Measurements from ENCODE around the gene PIM2. TPM values are rescaled to one million over a fixed set of nuclear protein-coding genes. Genes with fewer than 3 reads are reported as not detected.
"Not testable (repeated sequence)": the region's sequence is repeated elsewhere in the genome, so short reads cannot be mapped to it uniquely, and the experiment has no call there.

Gene PIM2
- total RNA-seq, 1 donor from 2014 or later, result 5.9 TPM

DNA sequence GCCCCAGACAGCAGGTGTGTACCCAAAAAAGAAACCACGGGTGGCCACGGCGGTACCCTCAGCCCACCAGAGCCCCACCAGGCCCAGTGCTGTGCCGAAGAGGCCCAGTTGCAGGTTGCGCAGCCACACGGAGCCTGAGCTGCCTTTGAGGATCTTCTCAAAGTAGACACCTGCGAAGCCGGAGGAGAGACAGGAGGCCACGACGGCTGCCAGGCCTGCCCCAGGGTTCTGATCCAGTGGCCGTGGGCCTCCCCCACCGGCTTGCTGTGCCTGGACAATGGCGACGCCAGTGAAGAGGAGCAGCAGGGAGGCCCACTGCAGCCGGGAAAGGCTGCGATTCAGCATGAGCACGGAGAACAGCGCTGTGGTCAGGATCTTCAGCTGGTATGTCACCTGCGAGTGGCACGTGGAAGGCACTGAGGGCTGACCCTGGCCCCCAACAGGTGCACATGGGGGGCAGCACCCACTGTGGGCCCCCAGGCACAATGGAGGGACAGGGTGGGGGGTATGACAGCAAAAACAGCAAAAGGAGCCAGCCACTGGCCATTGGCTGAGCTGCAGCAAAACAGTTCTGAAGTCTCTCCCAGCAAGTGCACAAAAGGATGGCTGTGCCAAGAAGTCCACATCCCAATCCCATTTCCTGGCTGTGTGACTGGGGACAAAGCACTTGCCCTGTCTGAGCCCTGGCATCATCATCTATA, 13.6 kb downstream of the PIM2 start:
- DNase-seq, result no peak

DNA sequence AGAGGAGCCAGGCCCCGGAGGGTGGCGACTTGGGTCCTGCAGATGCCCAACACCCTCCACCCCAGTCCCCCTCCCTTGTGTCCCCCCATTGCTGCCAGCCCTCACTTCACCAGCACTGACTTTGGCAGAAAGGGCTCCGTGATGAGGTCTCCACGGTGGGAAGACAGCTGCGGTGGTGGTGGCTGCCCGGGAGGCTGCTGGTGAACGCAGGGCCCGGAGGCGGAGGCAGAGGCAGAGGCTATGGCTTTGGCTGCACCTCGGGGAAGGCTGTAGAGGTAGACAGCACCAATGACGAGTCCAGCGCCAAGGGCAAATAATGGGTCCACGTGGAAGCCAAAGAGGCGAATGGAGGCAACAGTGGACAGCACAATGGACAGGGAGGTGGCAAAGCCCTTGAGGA, 14.2 kb downstream of the PIM2 start:
- no peak for DNase-seq

DNA sequence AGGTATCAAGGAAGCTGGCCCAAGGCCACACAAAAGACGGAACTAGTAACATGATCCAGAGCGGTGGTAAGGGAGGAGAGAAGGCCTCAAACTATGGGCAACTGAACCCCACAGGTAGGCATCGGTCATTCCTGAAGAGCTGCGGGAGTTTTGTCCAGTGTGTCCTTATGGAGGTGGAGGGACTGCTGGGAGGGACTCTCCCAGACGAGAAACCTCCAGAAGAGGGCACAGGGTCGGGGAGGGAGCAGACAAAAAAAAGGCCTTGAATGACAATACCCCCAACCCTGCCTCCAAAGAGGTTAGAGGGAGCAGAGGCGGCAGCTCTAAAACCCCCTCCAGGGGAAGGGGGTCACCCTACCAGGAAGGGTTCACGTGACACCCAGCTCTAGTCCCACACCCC, 14.6 kb downstream of the PIM2 start:
- no peak for DNase-seq

DNA sequence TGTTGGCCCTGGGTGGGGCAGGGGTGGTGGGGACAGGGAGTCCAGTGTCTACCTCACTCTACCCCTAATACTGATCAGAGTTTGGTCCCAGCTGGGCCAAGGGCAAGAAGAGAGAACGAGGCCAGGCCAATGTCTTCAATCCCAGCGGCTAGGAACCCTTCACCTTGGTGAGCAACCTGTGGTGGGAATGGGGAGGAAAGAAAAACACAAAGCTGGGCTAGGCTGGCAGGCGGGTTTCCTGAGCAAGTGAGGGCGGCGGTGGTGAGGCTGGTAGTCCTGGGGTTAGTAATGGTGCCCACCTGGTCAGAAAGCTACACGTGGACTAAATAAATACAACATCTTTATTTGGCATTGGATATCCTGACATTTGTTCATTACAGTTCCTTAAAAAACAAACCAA, 15.5 kb downstream of the PIM2 start:
- no peak for DNase-seq

DNA sequence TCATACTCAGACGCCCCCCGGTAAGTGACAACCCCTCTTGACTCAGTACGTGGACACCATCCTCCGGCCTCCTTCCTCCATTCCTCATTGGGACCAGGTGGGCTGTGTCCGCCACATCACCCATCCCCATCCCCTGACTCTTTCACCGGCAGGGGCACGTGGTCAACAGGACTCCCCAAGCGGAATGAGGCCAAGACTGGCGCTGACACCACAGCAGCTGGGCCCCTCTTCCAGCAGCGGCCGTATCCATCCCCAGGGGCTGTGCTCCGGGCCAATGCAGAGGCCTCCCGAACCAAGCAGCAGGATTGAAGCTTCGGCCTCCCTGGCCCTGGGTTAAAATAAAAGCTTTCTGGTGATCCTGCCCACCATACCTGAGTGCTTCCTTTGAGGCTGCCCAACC, 16.0 kb downstream of the PIM2 start:
- no peak for DNase-seq

DNA sequence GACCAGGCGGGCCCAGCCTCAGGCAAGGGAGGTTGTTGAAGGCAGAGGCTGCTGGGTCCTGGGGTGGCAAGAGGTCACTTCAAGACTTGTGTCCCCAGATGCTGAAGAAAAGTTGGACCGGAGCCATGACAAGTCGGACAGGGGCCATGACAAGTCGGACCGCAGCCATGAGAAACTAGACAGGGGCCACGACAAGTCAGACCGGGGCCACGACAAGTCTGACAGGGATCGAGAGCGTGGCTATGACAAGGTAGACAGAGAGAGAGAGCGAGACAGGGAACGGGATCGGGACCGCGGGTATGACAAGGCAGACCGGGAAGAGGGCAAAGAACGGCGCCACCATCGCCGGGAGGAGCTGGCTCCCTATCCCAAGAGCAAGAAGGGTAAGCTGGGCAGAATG, 16.7 kb downstream of the PIM2 start:
- DNase-seq, result no peak

DNA sequence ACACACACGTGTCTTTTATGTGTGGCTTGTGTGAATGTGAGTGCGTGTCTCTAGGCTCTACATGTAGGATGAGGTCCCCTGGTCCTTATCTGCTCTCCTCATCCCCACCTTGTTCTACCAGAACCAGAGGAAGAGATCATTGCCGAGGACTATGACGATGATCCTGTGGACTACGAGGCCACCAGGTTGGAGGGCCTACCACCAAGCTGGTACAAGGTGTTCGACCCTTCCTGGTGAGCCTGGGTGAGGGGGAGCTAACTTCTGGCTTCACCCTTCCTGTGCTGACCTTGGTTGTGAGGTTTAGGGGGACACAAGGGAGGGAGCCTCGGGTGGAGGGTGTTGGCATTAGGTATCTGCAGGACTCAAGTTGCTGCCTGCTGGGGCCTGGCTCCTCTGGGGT, 17.8 kb downstream of the PIM2 start:
- DNase-seq, result no peak

DNA sequence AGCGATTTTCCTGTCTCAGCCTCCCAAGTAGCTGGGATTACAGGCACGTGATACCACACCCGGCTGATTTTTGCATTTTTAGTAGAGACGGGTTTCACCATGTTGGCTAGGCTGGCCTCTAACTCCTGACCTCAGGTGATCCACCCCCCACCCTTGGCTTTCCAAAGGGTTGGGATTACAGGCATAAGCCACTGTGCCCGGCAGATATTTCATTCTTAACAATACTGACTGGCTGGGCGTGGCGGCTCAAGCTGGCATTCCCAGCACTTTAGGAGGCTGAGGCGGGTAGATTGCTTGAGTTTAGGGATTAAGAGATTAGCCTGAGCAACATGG, 19.8 kb downstream of the PIM2 start:
- no peak for DNase-seq

DNA sequence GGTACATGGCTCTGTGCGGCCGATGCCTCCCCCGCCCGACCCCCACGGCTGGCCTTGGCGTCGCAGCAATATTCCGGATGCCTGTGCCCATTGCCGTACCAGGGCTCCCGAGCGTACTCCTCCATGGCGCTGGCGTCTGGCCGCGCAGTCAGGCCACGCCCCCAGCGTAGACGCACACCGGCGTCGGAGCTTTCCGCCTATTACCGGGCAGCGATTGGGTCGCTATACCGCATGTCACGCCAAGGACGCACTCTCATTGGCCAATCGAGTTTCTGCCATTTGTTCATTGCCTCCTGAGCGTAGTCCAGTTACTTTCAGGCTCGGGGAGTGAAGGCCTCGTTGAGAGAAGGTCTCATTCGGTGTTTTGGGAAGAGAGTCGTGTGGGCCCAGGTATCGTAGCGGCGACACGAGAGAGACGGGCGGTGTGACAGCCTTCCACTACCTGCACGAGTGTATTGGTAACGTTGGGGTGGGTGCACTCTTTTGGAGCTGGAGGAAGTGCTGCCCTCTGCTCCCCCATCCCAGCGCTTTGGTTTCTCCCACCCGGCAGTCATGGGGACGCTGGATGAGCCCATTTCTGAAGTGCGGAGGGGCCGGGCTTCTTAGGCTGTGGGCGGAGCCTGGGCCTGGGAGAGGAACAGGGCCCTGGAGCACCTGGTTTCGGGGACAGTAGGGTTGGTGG, 21.1 kb downstream of the PIM2 start, which contains the start of the genes PQBP1 and TIMM17B:
TSS of gene PQBP1 (plus strand) at position 306 of the 682 bp plus-strand sequence. CDS start 580 bp downstream, outside the sequence.
TSS of gene TIMM17B (minus strand) at position 144 of the 682 bp plus-strand sequence. CDS start at position 125, 19 bp downstream.
- peak; percentile 91 for DNase-seq

DNA sequence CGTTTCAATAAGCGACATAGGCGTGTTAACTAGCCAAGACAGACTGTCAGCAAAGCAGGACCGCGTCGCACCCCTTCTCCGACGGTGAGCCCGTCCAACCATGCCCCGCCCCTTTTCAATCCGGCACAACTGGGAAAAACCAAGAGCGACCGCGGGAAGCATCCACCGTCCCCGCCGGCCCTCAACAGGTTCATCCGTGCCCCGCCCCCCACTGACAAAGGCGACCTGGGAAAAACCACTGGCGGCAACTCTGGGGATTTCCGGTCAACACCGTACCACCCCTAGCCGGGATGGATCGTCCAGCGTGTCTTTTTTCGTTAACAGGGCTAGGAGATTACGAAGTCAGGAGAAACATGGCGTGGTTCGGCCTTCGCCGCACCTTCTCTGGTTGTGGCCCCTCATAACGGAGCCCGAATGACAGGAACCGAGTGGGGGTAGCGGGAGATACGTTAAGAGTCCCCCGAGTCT, 21.6 kb downstream of the PIM2 start:
- peak; percentile 55 for DNase-seq

DNA sequence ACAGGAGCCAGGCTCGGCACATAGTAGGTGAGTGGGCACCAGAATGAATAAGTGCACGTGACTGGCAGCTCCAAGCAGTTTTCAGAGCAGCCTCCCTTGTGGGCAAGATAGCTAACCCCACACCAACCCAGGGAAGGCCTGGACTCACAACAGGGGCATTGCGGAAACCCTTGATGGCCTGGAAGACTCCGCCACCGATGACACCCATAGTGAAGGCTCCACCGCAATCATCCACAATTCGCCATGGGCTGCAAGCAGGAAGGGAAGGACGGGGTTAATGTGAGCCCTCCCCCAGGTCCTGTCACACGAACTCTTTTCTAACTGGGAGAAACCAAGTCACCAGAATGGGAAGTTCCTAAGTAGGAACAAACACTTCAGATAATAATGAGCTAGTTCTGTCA, 22.2 kb downstream of the PIM2 start:
- no peak for DNase-seq

DNA sequence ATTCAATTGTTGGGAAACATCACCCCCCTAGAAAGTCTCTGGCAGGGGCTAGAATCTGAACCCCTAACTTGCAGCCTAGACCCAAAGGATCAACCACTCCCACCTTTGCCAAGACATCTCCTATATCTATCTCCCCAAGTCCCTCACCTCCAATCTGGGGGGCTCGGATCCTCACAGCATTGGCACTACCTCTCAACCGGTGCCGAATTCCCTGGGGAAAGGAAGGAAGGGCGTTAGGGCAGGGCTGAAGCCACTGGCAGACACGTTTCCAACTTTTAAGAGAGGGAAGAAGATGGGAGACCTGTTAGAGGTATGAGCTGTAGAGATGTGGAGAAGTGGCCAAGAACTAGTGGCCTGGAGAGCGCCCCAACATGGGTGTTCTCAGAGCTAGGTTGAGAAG, 23.9 kb downstream of the PIM2 start:
- DNase-seq, result no peak

DNA sequence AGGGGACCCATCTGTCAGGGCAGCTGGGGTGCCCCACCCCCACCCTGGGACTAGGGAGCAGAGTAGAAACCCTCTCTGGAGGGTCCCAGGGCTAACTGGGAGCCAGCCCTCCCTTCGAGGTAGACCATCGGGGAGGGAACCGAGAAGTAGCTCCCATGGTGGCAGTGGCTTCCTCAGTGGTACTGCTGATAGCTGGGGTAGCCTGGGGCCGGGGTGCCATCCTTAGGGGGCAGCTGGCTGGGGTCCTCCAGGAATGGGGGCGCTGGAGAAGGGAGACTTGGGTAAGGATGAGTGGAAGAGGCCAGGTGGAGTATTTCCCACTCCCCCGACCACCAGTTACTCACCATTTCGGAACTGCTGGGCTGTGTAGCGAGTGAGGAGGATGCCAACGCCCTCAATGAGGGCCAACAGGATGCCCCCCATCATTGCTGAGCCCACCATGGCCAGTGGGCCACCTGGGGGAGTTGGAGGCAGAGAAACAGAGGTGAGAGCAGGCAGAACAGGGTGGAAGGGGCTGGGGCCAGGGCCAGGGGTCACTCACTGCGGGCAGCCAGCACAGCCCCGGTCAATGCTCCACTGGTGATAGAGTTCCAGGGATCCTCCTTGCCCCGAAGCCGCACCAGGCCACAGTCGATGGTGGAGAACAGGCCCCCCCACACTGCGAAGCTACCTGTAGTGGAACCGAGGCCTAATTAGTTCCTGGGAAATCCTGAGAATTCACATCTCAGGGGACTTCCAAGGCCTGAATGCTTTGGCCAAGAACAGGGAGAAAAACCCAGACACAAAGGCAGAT, 25.1 kb downstream of the PIM2 start:
- DNase-seq, result no peak

DNA sequence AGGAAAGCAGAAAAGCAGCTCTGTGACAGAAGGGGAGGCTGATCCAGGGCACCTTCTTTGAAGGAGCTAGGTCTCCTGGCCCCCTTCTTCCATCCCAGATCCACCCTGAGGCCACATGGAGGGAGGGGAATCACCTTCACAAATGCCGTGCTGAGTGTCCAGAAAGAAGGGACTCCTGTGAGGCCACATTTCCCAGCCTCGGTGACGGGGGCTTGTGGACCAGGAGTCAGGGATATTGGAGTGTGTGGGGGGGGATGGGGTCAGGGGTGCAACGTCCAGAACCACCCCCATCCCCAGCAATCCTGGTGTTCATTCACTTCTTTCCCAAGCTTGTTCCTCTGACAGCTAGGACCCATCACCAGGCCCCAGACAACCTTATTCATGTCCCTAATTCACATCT, 25.9 kb downstream of the PIM2 start:
- DNase-seq, result no peak

DNA sequence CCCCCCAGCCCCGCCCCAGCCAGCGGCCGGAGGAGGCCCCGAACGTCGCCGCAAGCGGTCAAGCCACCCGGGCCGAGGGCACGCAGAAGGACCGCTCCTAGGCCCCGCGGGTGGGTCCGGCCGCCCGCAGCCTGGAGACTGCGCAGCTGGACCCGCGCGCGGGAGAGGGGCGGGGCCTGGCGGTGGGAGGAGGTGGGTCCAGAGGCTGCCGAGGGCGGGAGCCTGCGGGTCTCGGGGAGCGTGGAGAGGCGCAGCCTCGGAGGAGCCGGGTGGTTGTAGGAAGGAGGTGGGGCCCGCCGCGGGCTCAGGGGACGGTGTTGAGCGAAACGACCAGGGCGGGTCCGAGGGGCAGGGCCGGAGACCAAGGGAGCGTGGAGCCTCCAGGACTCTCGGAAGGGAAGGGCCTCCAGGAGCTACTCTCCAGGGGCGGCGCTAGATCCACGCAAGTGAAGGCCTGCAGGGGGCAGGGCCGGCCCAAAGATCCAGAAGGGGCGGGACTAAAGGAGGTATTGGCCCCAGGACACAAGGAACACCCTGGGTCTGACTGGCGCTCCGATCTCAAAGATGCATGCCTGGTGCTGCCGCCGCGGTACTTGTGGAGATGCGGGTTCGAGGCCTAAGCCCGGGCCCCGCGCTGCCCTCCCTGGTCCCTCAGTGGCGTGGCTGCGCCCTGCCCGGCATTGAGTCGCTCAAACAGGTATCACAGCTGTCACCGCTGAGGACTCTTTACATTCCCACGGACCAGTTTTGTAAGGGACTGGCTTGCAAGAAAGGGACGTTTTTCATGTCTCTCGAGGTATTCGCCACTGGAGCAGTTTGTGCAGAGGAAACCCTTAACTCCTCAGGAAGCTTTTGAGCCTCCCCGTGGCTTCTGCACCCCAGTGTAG, 27.2 kb downstream of the PIM2 start:
- peak; percentile 47 for DNase-seq

DNA sequence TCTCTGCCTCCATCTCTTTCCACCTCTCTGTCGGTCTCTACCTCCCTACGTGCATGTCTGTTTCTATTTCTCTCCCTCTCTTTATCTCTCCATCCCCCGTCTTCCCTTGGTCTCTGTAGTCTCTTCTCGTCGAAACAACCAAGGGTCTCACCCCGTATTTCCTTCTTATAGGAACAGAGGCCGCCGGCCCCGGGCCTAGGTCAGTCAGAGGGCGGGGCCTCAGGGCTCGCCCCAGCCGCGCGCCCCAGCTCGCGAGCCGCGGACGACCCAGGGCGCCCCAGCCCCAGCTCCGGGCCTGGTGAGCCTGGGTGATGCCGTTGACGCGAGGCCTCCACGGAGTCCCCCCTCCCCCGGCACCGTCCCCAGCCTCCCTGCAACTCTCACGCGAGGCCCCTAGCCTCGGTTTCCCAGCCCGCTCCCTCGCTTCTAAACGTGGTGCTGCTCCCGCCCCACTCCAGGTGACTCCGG, 27.9 kb downstream of the PIM2 start:
- no peak for DNase-seq

DNA sequence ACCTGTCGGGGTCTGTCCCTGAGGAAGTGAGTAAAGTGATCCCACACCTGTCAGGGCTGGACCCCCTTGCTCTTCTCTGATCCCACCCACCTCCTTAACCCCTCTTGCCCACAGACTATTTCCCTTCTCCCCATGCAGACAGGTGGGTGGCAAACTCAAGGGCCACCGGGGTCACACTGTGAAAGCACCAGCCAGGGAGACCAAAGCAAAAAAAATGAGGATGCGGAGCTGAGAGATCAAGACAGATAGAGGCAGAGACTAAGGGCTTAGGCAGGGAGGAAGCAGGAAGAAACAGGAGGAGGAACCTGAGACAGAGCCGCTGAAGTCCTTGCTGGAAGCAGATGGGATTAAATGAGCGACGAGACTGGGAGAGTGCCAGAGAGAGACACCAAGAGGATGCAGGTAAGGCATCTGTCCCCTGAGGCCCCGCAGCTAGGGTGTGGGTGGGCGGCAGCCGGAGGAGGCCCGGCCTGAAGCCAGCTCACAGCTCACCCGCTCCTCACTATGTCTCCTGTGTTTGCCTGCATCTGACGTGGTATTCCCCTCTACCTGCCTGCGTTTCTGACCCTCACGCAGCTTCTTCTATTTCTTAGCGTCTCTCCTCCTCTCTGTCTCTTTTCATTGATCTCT, 28.4 kb downstream of the PIM2 start:
- DNase-seq, result no peak

DNA sequence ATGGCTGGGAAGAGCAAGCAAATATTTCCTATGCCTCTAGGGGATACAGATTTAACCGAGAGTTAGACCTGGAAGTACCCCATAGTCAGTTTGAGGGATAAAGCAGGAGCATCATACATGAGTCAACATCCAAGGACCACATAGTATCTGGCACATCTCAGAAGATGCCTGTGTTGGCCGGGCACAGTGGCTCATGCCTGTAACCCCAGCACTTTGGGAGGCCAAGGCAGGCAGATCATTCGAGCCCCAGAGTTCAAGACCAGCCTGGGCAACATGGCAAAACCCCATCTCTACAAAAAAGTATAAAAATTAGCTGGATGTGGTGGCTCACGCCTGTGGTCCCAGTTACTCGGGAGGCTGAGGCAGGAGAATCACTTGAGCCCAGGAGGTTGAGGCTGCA, 32.2 kb downstream of the PIM2 start:
- DNase-seq, result not testable (repeated sequence)

DNA sequence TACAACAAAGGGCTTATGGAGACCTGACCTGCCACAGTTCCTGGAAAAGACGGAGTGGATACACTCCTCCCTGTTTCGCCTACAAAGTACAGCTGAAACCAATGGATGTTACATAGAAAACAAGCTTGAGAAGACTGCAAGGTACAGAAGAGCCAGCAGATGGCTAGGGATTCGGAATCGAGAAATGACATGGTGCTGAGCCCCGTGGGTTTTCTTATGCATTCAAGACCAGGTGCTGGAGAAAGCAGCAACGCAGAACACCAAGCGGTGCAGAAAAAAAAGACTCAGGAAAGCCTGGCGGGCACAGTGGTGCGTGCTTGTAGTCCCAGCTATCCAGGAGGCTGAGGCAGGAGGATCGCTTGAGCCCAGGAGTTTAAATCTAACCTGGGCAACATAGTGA, 35.1 kb downstream of the PIM2 start:
- DNase-seq, result no peak

DNA sequence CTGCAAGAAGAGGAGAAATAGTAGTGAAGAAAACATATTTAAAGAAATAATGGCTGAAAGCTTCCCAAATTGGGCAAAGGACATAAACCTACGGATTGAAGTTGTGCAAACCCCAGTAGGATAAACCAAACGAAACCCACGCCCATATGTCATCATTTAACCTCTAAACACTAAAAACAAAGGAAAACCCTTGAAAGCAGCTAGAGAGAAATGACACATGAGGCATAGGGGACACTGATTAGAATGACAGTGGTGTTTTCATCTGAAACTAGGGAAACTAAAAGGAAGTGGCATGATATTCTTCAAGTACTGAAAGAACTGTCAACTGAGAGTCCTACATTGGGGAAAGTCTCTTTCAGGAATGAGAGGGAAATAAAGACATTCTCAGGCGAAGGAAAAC, 41.9 kb downstream of the PIM2 start:
- not testable (repeated sequence) for DNase-seq

DNA sequence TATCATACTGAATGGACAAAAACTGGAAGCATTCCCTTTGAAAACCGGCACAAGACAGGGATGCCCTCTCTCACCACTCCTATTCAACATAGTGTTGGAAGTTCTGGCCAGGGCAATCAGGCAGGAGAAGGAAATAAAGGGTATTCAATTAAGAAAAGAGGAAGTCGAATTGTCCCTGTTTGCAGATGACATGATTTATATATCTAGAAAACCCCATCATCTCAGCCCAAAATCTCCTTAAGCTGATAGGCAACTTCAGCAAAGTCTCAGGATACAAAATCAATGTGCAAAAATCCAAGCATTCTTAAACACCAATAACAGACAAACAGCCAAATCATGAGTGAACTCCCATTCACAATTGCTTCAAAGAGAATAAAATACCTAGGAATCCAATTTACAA, 46.8 kb downstream of the PIM2 start:
- not testable (repeated sequence) for DNase-seq

All from skin of body (tissue), 2 donors.